GM21515 (cell line): ENCODE measurements around the gene SPART.

Source experiments
- ATAC-seq: cut with Tn5 transposase; IDR thresholded peaks from one replicate; pipeline ENCODE4 v1.9.1; 2021; ENCODE audit not compliant: unreplicated experiment

Gene SPART

GRCh38 chr13:36258831-36259230 lies 87.4 kb downstream of the SPART start:
- ATAC-seq, result no peak
